ENCODE data around the gene ROR1. TPM values are rescaled to one million over a fixed set of nuclear protein-coding genes. Genes with fewer than 3 reads are reported as not detected.

ROR1 gene
- total RNA-seq, 2 experiments from 2014 or later, result 0.10 to 0.14 TPM

- H3K36me3 Mint-ChIP-seq (ENCODE audit: low read depth), result no peaks in the 10 kb centered on the region
- CTCF ChIA-PET, result interaction anchor here (0.6 to 1.1 kb wide), 2 partner anchors 65 kb away, joined by 3 to 4 read pairs; no protein-coding TSS in a partner anchor
- peaks cover 4% of the 10 kb centered on the region for H3K4me1 Mint-ChIP-seq (ENCODE audit: low read depth)
- H3K9me3 Mint-ChIP-seq, result no peaks in the 10 kb centered on the region
- no peaks in the 10 kb centered on the region for H3K27me3 Mint-ChIP-seq (ENCODE audit: low read depth)
- no peak overlapping the region for H3K4me3 Mint-ChIP-seq
- no peak for DNase-seq
- intact Hi-C loops (cut with micrococcal nuclease), result no loop called here
- H3K27ac Mint-ChIP-seq, result no peak overlapping the region
Observed at GRCh38 chr1:64072089-64072793, 298.4 kb downstream of the ROR1 start.

GRCh38 chr1:64073705-64074104 lies 299.9 kb downstream of the ROR1 start:
- CTCF ChIA-PET, result no interaction called here
- DNase-seq, result no peak
- H3K9me3 Mint-ChIP-seq, result no peaks in the 10 kb centered on the region
- H3K27me3 Mint-ChIP-seq (ENCODE audit: low read depth), result no peaks in the 10 kb centered on the region
- intact Hi-C loops (cut with micrococcal nuclease), result no loop called here
- no peak overlapping the region for H3K27ac Mint-ChIP-seq
- H3K4me1 Mint-ChIP-seq (ENCODE audit: low read depth), result peaks cover 4% of the 10 kb centered on the region
- no peak overlapping the region for H3K4me3 Mint-ChIP-seq
- no peaks in the 10 kb centered on the region for H3K36me3 Mint-ChIP-seq (ENCODE audit: low read depth)

GRCh38 chr1:64074767-64075166 lies 300.9 kb downstream of the ROR1 start:
- Mint-ChIP-seq H3K36me3 (ENCODE audit: low read depth) (no peaks in the 10 kb centered on the region), H3K27ac (no peak overlapping the region), H3K9me3 (no peaks in the 10 kb centered on the region), H3K4me1 (ENCODE audit: low read depth) (no peaks in the 10 kb centered on the region), H3K27me3 (ENCODE audit: low read depth) (no peaks in the 10 kb centered on the region), H3K4me3 (no peak overlapping the region)
- CTCF ChIA-PET, result no interaction called here
- DNase-seq, result no peak
- intact Hi-C loops (cut with micrococcal nuclease), result no loop called here

- no peak for DNase-seq
- Mint-ChIP-seq H3K36me3 (ENCODE audit: low read depth) (no peaks in the 10 kb centered on the region), H3K4me3 (no peak overlapping the region), H3K27ac (no peak overlapping the region), H3K4me1 (ENCODE audit: low read depth) (no peaks in the 10 kb centered on the region), H3K9me3 (no peaks in the 10 kb centered on the region), H3K27me3 (ENCODE audit: low read depth) (no peaks in the 10 kb centered on the region)
- intact Hi-C loops (cut with micrococcal nuclease), result no loop called here
- CTCF ChIA-PET, result no interaction called here
Observed at GRCh38 chr1:64077281-64077940, 303.6 kb downstream of the ROR1 start.

- Mint-ChIP-seq H3K4me1 (ENCODE audit: low read depth) (no peaks in the 10 kb centered on the region), H3K9me3 (no peaks in the 10 kb centered on the region), H3K4me3 (no peak overlapping the region), H3K36me3 (ENCODE audit: low read depth) (no peaks in the 10 kb centered on the region), H3K27me3 (ENCODE audit: low read depth) (no peaks in the 10 kb centered on the region), H3K27ac (no peak overlapping the region)
- CTCF ChIA-PET, result interaction anchor here (0.6 kb wide), 1 partner anchor 19 kb away, joined by 5 read pairs; no protein-coding TSS in a partner anchor
- no peak for DNase-seq
- intact Hi-C loops (cut with micrococcal nuclease), result no loop called here
Observed at GRCh38 chr1:64080941-64081562, 307.2 kb downstream of the ROR1 start.

GRCh38 chr1:64082459-64082858 lies 308.6 kb downstream of the ROR1 start:
- no peak overlapping the region for H3K4me3 Mint-ChIP-seq
- H3K4me1 Mint-ChIP-seq (ENCODE audit: low read depth), result no peaks in the 10 kb centered on the region
- intact Hi-C loops (cut with micrococcal nuclease), result no loop called here
- no peak for DNase-seq
- no peaks in the 10 kb centered on the region for H3K9me3 Mint-ChIP-seq
- no peak overlapping the region for H3K27ac Mint-ChIP-seq
- H3K27me3 Mint-ChIP-seq (ENCODE audit: low read depth), result no peaks in the 10 kb centered on the region
- CTCF ChIA-PET, result interaction anchor here (0.8 to 1.0 kb wide), 2 partner anchors 55 to 387 kb away, joined by 3 to 7 read pairs; no protein-coding TSS in a partner anchor
- no peaks in the 10 kb centered on the region for H3K36me3 Mint-ChIP-seq (ENCODE audit: low read depth)

- H3K27ac Mint-ChIP-seq, result no peak overlapping the region
- DNase-seq, result no peak
- CTCF ChIA-PET, result interaction anchor here (0.6 to 1.3 kb wide), 2 partner anchors 53 to 54 kb away, joined by 3 to 5 read pairs; no protein-coding TSS in a partner anchor
- no peaks in the 10 kb centered on the region for H3K27me3 Mint-ChIP-seq (ENCODE audit: low read depth)
- H3K36me3 Mint-ChIP-seq (ENCODE audit: low read depth), result no peaks in the 10 kb centered on the region
- H3K4me3 Mint-ChIP-seq, result no peak overlapping the region
- intact Hi-C loops (cut with micrococcal nuclease), result no loop called here
- H3K4me1 Mint-ChIP-seq (ENCODE audit: low read depth), result no peaks in the 10 kb centered on the region
- no peaks in the 10 kb centered on the region for H3K9me3 Mint-ChIP-seq
Observed at GRCh38 chr1:64084451-64084850, 310.6 kb downstream of the ROR1 start.

GRCh38 chr1:64087768-64088167 lies 314.0 kb downstream of the ROR1 start:
- Mint-ChIP-seq H3K4me3 (no peak overlapping the region), H3K9me3 (peaks cover 3% of the 10 kb centered on the region), H3K36me3 (ENCODE audit: low read depth) (no peaks in the 10 kb centered on the region), H3K27me3 (ENCODE audit: low read depth) (no peaks in the 10 kb centered on the region), H3K4me1 (ENCODE audit: low read depth) (no peaks in the 10 kb centered on the region), H3K27ac (no peak overlapping the region)
- DNase-seq, result no peak
- intact Hi-C loops (cut with micrococcal nuclease), result no loop called here
- CTCF ChIA-PET, result no interaction called here

- Mint-ChIP-seq H3K4me3 (no peak overlapping the region), H3K9me3 (peaks cover 3% of the 10 kb centered on the region), H3K27me3 (ENCODE audit: low read depth) (no peaks in the 10 kb centered on the region), H3K27ac (no peak overlapping the region), H3K4me1 (ENCODE audit: low read depth) (no peaks in the 10 kb centered on the region), H3K36me3 (ENCODE audit: low read depth) (no peaks in the 10 kb centered on the region)
- CTCF ChIA-PET, result interaction anchor here (0.6 to 1.2 kb wide), 2 partner anchors 29 to 46 kb away, joined by 3 read pairs; no protein-coding TSS in a partner anchor
- intact Hi-C loops (cut with micrococcal nuclease), result no loop called here
- no peak for DNase-seq
Observed at GRCh38 chr1:64090436-64090835, 316.6 kb downstream of the ROR1 start.

- Mint-ChIP-seq H3K27me3 (ENCODE audit: low read depth) (no peaks in the 10 kb centered on the region), H3K9me3 (peaks cover 3% of the 10 kb centered on the region), H3K27ac (no peak overlapping the region), H3K36me3 (ENCODE audit: low read depth) (no peaks in the 10 kb centered on the region), H3K4me3 (no peak overlapping the region), H3K4me1 (ENCODE audit: low read depth) (no peaks in the 10 kb centered on the region)
- intact Hi-C loops (cut with micrococcal nuclease), result no loop called here
- DNase-seq, result no peak
- CTCF ChIA-PET, result interaction anchor here (0.6 to 1.2 kb wide), 4 partner anchors 43 to 401 kb away, joined by 3 to 4 read pairs (median 3); no protein-coding TSS in a partner anchor
Observed at GRCh38 chr1:64092851-64093371, 319.1 kb downstream of the ROR1 start.

GRCh38 chr1:64093941-64094340 lies 320.1 kb downstream of the ROR1 start:
- intact Hi-C loops (cut with micrococcal nuclease), result no loop called here
- Mint-ChIP-seq H3K27me3 (ENCODE audit: low read depth) (no peaks in the 10 kb centered on the region), H3K9me3 (peaks cover 3% of the 10 kb centered on the region), H3K27ac (no peak overlapping the region), H3K4me3 (no peak overlapping the region), H3K36me3 (ENCODE audit: low read depth) (no peaks in the 10 kb centered on the region), H3K4me1 (ENCODE audit: low read depth) (no peaks in the 10 kb centered on the region)
- CTCF ChIA-PET, result no interaction called here
- DNase-seq, result no peak

- no peak overlapping the region for H3K4me3 Mint-ChIP-seq
- H3K27ac Mint-ChIP-seq, result no peak overlapping the region
- H3K27me3 Mint-ChIP-seq (ENCODE audit: low read depth), result no peaks in the 10 kb centered on the region
- H3K4me1 Mint-ChIP-seq (ENCODE audit: low read depth), result no peaks in the 10 kb centered on the region
- H3K36me3 Mint-ChIP-seq (ENCODE audit: low read depth), result no peaks in the 10 kb centered on the region
- no peak for DNase-seq
- CTCF ChIA-PET, result interaction anchor here (0.6 kb wide), 1 partner anchor 404 kb away, joined by 4 read pairs; no protein-coding TSS in a partner anchor
- H3K9me3 Mint-ChIP-seq, result no peaks in the 10 kb centered on the region
- intact Hi-C loops (cut with micrococcal nuclease), result no loop called here
Observed at GRCh38 chr1:64095832-64096231, 322.0 kb downstream of the ROR1 start.

Data from activated naive CD4-positive, alpha-beta T cell treated with anti-CD3 and anti-CD28 coated beads for 36 hours (primary cell).